Large intestine (tissue), 3 donors: ENCODE results near the gene CHCHD5. TPM values are rescaled to one million over a fixed set of nuclear protein-coding genes. Genes with fewer than 3 reads are reported as not detected.
A peak's percentile ranks its signal among the peaks of the same experiment; 100 is the strongest.
"Not testable (repeated sequence)": the region's sequence is repeated elsewhere in the genome, so short reads cannot be mapped to it uniquely, and the experiment has no call there.

ENCODE experiments used
- DNase-seq, 2 donors: peaks; one replicate each; pipeline versions ENCODE4 v3.0.0 to v3.0.0-alpha.2; 2013
- H3K27ac ChIP-seq: one replicate; pipeline ENCODE4 v1.5.1; 2013; ENCODE audit warnings: low read length
- H3K27me3 ChIP-seq: 2 replicates; pipeline ENCODE4 v1.6.1; 2013; ENCODE audit warnings: low read length; ENCODE audit not compliant: control insufficient read depth, insufficient read depth
- H3K36me3 ChIP-seq: 2 replicates; pipeline ENCODE4 v1.6.1; 2013; ENCODE audit warnings: low read length; ENCODE audit not compliant: control insufficient read depth, insufficient read depth
- H3K4me1 ChIP-seq: one replicate; pipeline ENCODE4 v1.6.1; 2013; ENCODE audit warnings: low read length; ENCODE audit not compliant: control insufficient read depth, insufficient read depth
- H3K4me3 ChIP-seq: one replicate; pipeline ENCODE4 v1.5.1; 2013; ENCODE audit warnings: low read length
- H3K9me3 ChIP-seq: one replicate; pipeline ENCODE4 v1.6.1; 2013; ENCODE audit warnings: mild to moderate bottlenecking, low read depth, low read length, moderate library complexity; ENCODE audit not compliant: control insufficient read depth
- WGBS: methylation state at CpG from one replicate; pipeline ENCODE4 v1.1.5; 2013; ENCODE audit warnings: low lambda C conversion rate; ENCODE audit not compliant: insufficient coverage; 5-methylcytosine and 5-hydroxymethylcytosine counted together
- polyA plus RNA-seq: library from polyadenylated mRNA; unstranded; fragments of 120-200 nt; gene quantifications from one replicate; pipeline ENCODE4 v1.2.1, GENCODE V29; 2013

The CHCHD5 gene
- polyA plus RNA-seq, 1 donor: 27.4 TPM

- no peak for DNase-seq
- no peak overlapping the region for H3K27ac ChIP-seq
- H3K36me3 ChIP-seq: no peaks in the 10 kb centered on the region
- WGBS: no CpG with 5 or more reads among the region's 5 CpGs
- H3K27me3 ChIP-seq: no peaks in the 10 kb centered on the region
- H3K9me3 ChIP-seq: no peaks in the 10 kb centered on the region
- no peaks in the 10 kb centered on the region for H3K4me1 ChIP-seq
- no peak overlapping the region for H3K4me3 ChIP-seq
These were observed 21.5 kb downstream of the CHCHD5 start for GRCh38 chr2:112605926-112606325.

GRCh38 chr2:112606547-112606946 lies 22.1 kb downstream of the CHCHD5 start:
- no peaks in the 10 kb centered on the region for H3K27me3 ChIP-seq
- no peaks in the 10 kb centered on the region for H3K36me3 ChIP-seq
- no peak overlapping the region for H3K27ac ChIP-seq
- H3K9me3 ChIP-seq: no peaks in the 10 kb centered on the region
- no CpG with 5 or more reads among the region's 4 CpGs for WGBS
- no peak overlapping the region for H3K4me3 ChIP-seq
- peak in 1 of 2 donors; percentile 39 for DNase-seq
- no peaks in the 10 kb centered on the region for H3K4me1 ChIP-seq

- no peak overlapping the region for H3K27ac ChIP-seq
- no peaks in the 10 kb centered on the region for H3K9me3 ChIP-seq
- no peaks in the 10 kb centered on the region for H3K27me3 ChIP-seq
- DNase-seq: no peak
- WGBS: 100% methylated on average over 1 of the region's 8 CpGs
- H3K36me3 ChIP-seq: no peaks in the 10 kb centered on the region
- no peak overlapping the region for H3K4me3 ChIP-seq
- H3K4me1 ChIP-seq: no peaks in the 10 kb centered on the region
These were observed 23.4 kb downstream of the CHCHD5 start for GRCh38 chr2:112607680-112608438.

- not testable (repeated sequence) for DNase-seq
These were observed 24.9 kb downstream of the CHCHD5 start for GRCh38 chr2:112609320-112609719.

GRCh38 chr2:112612283-112612682 lies 27.9 kb downstream of the CHCHD5 start:
- H3K27me3 ChIP-seq, H3K27ac ChIP-seq, H3K4me3 ChIP-seq, DNase-seq, H3K4me1 ChIP-seq, H3K36me3 ChIP-seq, H3K9me3 ChIP-seq: not testable (repeated sequence)
- WGBS: 60% methylated on average over 1 of the region's 1 CpG

More at GRCh38 chr2:112609320-112609719, 24.9 kb downstream of the CHCHD5 start:
- H3K27me3 ChIP-seq, H3K27ac ChIP-seq, H3K4me1 ChIP-seq, H3K36me3 ChIP-seq, H3K9me3 ChIP-seq, H3K4me3 ChIP-seq: not testable (repeated sequence)
- WGBS: no CpG with 5 or more reads among the region's 4 CpGs

GRCh38 chr2:112614201-112614840 lies 29.9 kb downstream of the CHCHD5 start:
- Histone ChIP-seq H3K27me3 (no peaks in the 10 kb centered on the region), H3K4me3 (no peak overlapping the region), H3K9me3 (no peaks in the 10 kb centered on the region), H3K27ac (no peak overlapping the region), H3K4me1 (no peaks in the 10 kb centered on the region), H3K36me3 (no peaks in the 10 kb centered on the region)
- WGBS: no CpG with 5 or more reads among the region's 13 CpGs
- DNase-seq: peak in 1 of 2 donors; percentile 29

GRCh38 chr2:112615051-112615450 lies 30.6 kb downstream of the CHCHD5 start:
- no peak overlapping the region for H3K4me3 ChIP-seq
- H3K27me3 ChIP-seq: no peaks in the 10 kb centered on the region
- no peaks in the 10 kb centered on the region for H3K9me3 ChIP-seq
- WGBS: no CpG with 5 or more reads among the region's 8 CpGs
- no peak for DNase-seq
- no peaks in the 10 kb centered on the region for H3K36me3 ChIP-seq
- H3K4me1 ChIP-seq: no peaks in the 10 kb centered on the region
- no peak overlapping the region for H3K27ac ChIP-seq

- WGBS: no CpG with 5 or more reads among the region's 2 CpGs
- DNase-seq, H3K9me3 ChIP-seq: not testable (repeated sequence)
These were observed 31.4 kb downstream of the CHCHD5 start for GRCh38 chr2:112615798-112616197.

GRCh38 chr2:112618383-112618782 lies 34.0 kb downstream of the CHCHD5 start:
- no peak overlapping the region for H3K27ac ChIP-seq
- H3K4me1 ChIP-seq: peaks cover 3% of the 10 kb centered on the region
- H3K4me3 ChIP-seq: no peak overlapping the region
- no CpG with 5 or more reads among the region's 6 CpGs for WGBS
- H3K9me3 ChIP-seq: no peaks in the 10 kb centered on the region
- H3K27me3 ChIP-seq: no peaks in the 10 kb centered on the region
- DNase-seq: no peak
- no peaks in the 10 kb centered on the region for H3K36me3 ChIP-seq

More at GRCh38 chr2:112615798-112616197, 31.4 kb downstream of the CHCHD5 start:
- not testable (repeated sequence) for H3K27ac ChIP-seq, H3K4me3 ChIP-seq, H3K4me1 ChIP-seq, H3K36me3 ChIP-seq, H3K27me3 ChIP-seq

GRCh38 chr2:112621790-112622527 lies 37.5 kb downstream of the CHCHD5 start:
- no peak overlapping the region for H3K27ac ChIP-seq
- no peaks in the 10 kb centered on the region for H3K36me3 ChIP-seq
- H3K4me3 ChIP-seq: no peak overlapping the region
- DNase-seq: no peak
- WGBS: no CpG with 5 or more reads among the region's 22 CpGs
- H3K27me3 ChIP-seq: no peaks in the 10 kb centered on the region
- H3K9me3 ChIP-seq: no peaks in the 10 kb centered on the region
- H3K4me1 ChIP-seq: peaks cover 3% of the 10 kb centered on the region
